DOHH2 (cell line): ENCODE measurements around the gene STATH.

Experiments
- CTCF ChIP-seq: fragments of 200-600 bp; sonication (generic); IDR thresholded peaks from one replicate; pipeline ENCODE4 v1.5.1; 2014; ENCODE audit warnings: antibody characterized with exemption, mild to moderate bottlenecking, low read depth, low read length; ENCODE audit not compliant: poor library complexity, severe bottlenecking
- EZH2phosphoT487 ChIP-seq: fragments of 200-600 bp; sonication (generic); IDR thresholded peaks from 2 replicates; pipeline ENCODE4 v1.6.1; 2017; ENCODE audit warnings: borderline replicate concordance, mild to moderate bottlenecking, antibody characterized with exemption, low read length, moderate library complexity, mixed read lengths

DNA sequence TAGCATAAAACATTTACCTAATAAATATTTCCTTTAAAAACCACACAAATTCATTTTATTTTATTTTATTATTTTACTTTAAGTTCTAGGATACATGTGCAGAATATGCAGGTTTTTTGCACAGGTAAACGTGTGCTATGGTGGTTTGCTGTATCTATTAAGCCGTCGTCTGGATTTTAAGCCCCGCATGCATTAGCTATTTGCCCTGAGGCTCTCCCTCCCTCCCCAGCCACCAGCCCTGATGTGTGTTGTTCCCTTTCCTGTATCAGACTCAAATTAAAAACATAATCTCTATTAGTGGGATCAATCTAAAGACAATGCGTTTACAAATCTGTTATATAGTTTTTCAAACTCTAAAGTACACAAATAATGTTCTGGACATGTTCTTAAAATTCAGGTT lies 31.2 kb downstream of the STATH start:
- TF ChIP-seq CTCF (no peak), EZH2phosphoT487 (no peak)
